GM19099 (cell line): ENCODE measurements around the gene PDGFD.

ENCODE experiments used
- POLR2A ChIP-seq: IDR thresholded peaks from 3 replicates; pipeline ENCODE4 v1.6.1; 2011; ENCODE audit warnings: low read depth; ENCODE audit not compliant: insufficient read length; ENCODE audit errors: extremely low read depth

Gene PDGFD

DNA sequence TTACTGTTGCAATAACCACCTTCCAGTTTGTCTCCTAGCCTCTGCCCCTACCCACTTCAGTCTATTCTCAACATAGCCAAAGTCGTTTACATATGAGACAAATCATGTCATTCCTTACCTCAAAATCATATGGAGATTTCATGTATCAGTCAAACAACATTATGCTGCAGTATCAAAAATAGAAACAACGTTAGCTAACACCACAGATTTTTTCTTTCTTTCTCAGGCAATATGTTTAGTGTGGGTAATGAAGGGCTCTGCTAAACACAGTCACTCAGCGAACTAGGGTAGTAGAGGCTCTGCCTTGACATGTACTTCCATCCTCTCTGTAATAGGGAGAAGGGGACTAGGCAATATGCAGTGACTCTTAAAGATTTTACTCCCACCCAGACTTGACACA is 268.8 kb downstream of the PDGFD start:
- TF ChIP-seq POLR2A, result no peak

DNA sequence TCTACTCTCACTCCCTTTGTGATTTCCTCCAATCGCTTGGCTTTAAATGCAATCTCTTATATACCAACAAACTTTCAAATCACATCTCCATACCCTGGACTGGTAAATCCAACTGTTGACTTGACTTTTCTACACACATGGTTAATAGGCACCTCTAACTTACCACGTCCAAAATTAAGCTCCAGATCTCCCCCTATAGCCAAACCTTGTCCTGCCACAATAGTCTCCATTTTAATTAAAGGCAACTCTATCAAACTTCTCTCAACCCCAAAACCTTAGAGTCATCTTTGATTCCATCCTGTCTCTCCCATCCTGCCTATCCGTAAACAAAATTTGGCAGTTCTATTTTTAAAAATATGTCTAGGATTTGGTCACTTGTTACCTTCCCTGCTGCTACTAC is 269.3 kb downstream of the PDGFD start:
- no peak for TF ChIP-seq POLR2A

GRCh38 chr11:103894034-103894433 is 269.9 kb downstream of the PDGFD start:
- TF ChIP-seq POLR2A, result no peak

DNA sequence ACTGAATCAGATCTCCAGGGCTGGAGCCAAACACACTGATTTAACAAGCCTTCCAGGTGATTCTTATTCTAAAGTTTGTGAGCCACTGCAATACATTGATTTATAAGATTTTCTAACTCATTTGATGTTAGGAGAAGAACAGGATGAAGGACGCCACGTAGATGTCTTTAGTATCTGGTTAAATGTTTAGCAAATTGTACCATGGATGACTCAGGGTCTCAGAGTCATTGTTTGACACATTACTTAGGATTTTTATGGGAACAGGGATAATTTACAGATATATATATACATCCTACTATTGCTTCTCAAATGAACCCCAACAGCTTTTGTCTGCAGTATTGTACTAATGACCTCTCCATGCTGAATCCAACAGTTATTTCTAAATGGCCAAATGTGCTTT is 270.6 kb downstream of the PDGFD start:
- TF ChIP-seq POLR2A, result no peak

DNA sequence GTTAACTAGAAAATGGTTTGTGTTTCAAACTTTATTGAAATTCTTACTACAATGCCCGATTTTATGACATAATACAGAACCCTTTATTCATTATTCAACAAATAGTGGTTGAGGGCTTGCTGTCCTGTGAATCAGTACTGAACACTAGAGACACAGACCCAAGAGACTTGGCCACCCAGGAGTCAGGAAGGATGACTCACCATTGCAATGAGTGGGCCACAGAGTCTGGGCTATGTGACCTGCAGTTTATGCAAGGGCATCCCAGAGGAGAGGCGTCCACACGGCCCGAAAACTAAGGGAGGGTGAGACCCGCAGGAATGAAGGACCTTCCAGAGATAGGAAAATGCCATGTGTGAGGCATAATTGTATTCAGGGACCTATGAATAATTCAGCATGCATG is 271.3 kb downstream of the PDGFD start:
- no peak for TF ChIP-seq POLR2A

GRCh38 chr11:103890654-103891053 is 273.3 kb downstream of the PDGFD start:
- no peak for TF ChIP-seq POLR2A

DNA sequence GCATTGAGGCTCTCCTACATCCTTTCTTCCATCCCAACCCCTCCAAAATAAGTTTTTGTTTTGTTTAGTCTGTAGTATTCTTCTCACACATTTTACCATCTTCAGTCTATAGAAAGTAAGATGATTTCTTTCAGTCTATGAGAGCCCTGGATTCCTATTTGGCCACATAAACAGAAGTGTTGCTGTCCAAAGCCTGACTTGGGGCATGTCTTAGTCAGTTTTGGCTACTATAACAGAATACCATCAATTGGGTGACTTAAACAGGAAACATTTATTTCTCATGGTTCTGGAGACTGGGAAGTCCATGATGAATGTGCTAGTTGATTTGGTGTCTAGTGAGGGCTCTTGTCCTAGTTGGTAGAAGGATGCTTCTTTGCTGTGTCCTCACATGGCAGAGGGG is 274.3 kb downstream of the PDGFD start:
- no peak for TF ChIP-seq POLR2A

DNA sequence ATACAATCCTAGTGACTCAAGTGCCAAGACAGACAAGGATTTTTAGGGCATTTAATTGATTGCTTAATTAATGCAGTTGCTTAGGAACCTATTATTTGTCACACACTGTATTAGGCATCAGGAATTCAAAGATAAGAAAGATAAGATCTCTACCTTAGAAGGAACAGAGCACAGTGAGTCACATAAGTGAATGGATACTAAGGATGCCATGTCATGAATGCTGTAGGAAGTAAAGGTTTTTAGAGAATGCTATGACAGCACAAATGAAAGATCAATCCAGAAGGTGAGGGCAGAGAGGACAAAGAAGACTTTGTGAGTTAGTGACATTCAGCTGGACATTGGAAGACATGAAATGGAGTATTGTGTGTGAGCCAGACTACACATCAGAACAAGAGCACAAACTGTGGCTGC is 275.4 kb downstream of the PDGFD start:
- TF ChIP-seq POLR2A, result no peak

DNA sequence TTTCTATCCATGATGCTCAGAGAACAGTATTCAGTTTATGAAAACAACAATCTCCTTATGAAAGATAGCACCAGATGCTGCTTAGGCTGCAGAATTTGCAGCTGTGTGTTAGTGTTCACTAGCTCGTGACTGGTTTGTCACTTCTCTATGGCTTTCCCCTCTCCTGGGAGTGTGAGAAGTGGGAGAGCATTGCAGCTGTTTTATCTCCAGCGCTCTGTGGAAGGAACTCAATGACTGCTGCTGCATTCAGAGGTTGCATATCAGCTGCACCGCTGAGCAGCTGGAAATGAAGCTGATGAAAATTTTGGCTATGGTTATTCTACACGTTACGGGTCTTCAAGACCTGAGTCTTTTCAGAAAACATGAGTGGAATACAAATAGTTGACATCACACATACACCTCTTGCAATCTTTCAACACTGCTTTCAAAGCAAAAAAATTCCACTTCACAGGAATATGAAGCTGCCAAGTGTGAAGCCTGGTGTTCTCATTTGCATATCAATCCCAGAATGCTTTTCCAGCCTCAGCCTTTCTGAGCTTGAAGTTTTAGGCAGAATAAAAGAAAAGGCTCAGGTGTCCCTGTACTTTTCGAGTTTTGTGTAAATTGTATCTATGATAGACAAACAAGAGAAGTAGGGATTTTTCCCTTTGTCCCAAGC is 276.8 kb downstream of the PDGFD start:
- TF ChIP-seq POLR2A, result no peak

- no peak for TF ChIP-seq POLR2A
Observed at GRCh38 chr11:103883856-103884255, 280.1 kb downstream of the PDGFD start.

- TF ChIP-seq POLR2A, result no peak
Observed at GRCh38 chr11:103883291-103883690, 280.7 kb downstream of the PDGFD start.

- no peak for TF ChIP-seq POLR2A
Observed at GRCh38 chr11:103881584-103881983, 282.4 kb downstream of the PDGFD start.

GRCh38 chr11:103880968-103881367 is 283.0 kb downstream of the PDGFD start:
- TF ChIP-seq POLR2A, result no peak

GRCh38 chr11:103878646-103879045 is 285.3 kb downstream of the PDGFD start:
- TF ChIP-seq POLR2A, result no peak

GRCh38 chr11:103877221-103877620 is 286.7 kb downstream of the PDGFD start:
- TF ChIP-seq POLR2A, result no peak

- no peak for TF ChIP-seq POLR2A
Observed at GRCh38 chr11:103875855-103876510, 288.0 kb downstream of the PDGFD start.

DNA sequence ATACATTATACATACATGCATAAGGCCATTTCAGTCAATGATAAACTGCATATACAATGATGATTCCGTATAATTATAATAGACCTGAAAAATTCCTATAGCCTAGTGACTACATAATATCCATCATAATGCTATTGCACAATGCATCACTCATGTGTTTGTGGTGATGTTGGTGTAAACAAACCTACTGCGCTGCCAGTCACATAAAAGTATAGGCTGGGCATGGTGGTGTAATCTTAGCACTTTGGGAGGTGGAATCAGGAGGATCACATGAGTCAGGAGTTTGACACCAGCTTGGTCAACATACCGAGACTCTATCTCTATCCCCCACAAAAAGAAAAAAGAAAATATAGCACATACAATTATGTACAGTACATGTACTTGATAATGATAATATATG is 291.2 kb downstream of the PDGFD start:
- no peak for TF ChIP-seq POLR2A
